GM12878 (cell line): ENCODE data around the gene ZFP14. TPM values are rescaled to one million over a fixed set of nuclear protein-coding genes. Genes with fewer than 3 reads are reported as not detected.

Experiments
- BCL11A ChIP-seq: IDR thresholded peaks from 2 replicates; pipeline ENCODE4 v1.6.1; 2011; ENCODE audit warnings: low read depth, low read length
- BHLHE40 ChIP-seq, 2 experiments: fragments of 450-650 bp in 1 of 2; IDR thresholded peaks; 2 replicates each; pipeline ENCODE4 v1.6.1; 2011 to 2017; ENCODE audit warnings: low read depth in 2 of 2, borderline replicate concordance in 1 of 2, improper control_type of control experiment in 1 of 2, low read length in 1 of 2, mild to moderate bottlenecking in 1 of 2
- CHD2 ChIP-seq: IDR thresholded peaks from 2 replicates; pipeline ENCODE4 v1.6.1; 2011; ENCODE audit warnings: low read depth, low read length, improper control_type of control experiment, borderline replicate concordance
- CHD4 ChIP-seq: fragments of 200-600 bp; sonication (generic); IDR thresholded peaks from 2 replicates; pipeline ENCODE4 v1.6.1; 2016; ENCODE audit warnings: mild to moderate bottlenecking
- FOXK2 ChIP-seq: fragments of 450-650 bp; IDR thresholded peaks from 2 replicates; pipeline ENCODE4 v1.6.1; 2017; ENCODE audit warnings: mild to moderate bottlenecking, moderate library complexity
- HCFC1 ChIP-seq: fragments of 150-350 bp; IDR thresholded peaks from 2 replicates; pipeline ENCODE4 v1.6.1; 2014; ENCODE audit warnings: low read length
- HDAC6 ChIP-seq: fragments of 200-600 bp; sonication (generic); IDR thresholded peaks from one replicate; pipeline ENCODE4 v1.8.0; 2017; ENCODE audit warnings: antibody characterized with exemption; ENCODE audit not compliant: unreplicated experiment
- IRF4 ChIP-seq: IDR thresholded peaks from 2 replicates; pipeline ENCODE4 v1.6.1; 2011; ENCODE audit warnings: low read depth, low read length
- JUND ChIP-seq: IDR thresholded peaks from 2 replicates; pipeline ENCODE4 v1.6.1; 2012; ENCODE audit warnings: low read depth, mild to moderate bottlenecking, low read length, improper control_type of control experiment, moderate library complexity
- KAT2A ChIP-seq: conservative IDR thresholded peaks from 2 replicates; pipeline ENCODE4 v1.6.1; 2011; ENCODE audit warnings: low read depth, low read length; ENCODE audit not compliant: control insufficient read depth
- KDM1A ChIP-seq: fragments of 200-600 bp; sonication (generic); IDR thresholded peaks from 2 replicates; pipeline ENCODE4 v1.6.1; 2016; ENCODE audit warnings: borderline replicate concordance
- KLF5 ChIP-seq: fragments of 450-650 bp; IDR thresholded peaks from 2 replicates; pipeline ENCODE4 v1.6.1; 2014; ENCODE audit warnings: mild to moderate bottlenecking; ENCODE audit not compliant: partially characterized antibody
- MEF2A ChIP-seq: IDR thresholded peaks from 2 replicates; pipeline ENCODE4 v1.6.1; 2011; ENCODE audit warnings: low read depth, mild to moderate bottlenecking, low read length, moderate library complexity; ENCODE audit not compliant: insufficient read depth
- MXI1 ChIP-seq: fragments of 150-350 bp; IDR thresholded peaks from 2 replicates; pipeline ENCODE4 v1.6.1; 2011; ENCODE audit warnings: low read depth, mild to moderate bottlenecking, inconsistent platforms, low read length, improper control_type of control experiment
- NFYA ChIP-seq: IDR thresholded peaks from 2 replicates; pipeline ENCODE4 v1.6.1; 2011; ENCODE audit warnings: low read depth, mild to moderate bottlenecking, low read length, improper control_type of control experiment, borderline replicate concordance
- NR2F1 ChIP-seq: fragments of 450-650 bp; conservative IDR thresholded peaks from 2 replicates; pipeline ENCODE4 v1.6.1; 2017; ENCODE audit warnings: mild to moderate bottlenecking
- NRF1 ChIP-seq: conservative IDR thresholded peaks from 2 replicates; pipeline ENCODE4 v1.6.1; 2011; ENCODE audit warnings: mild to moderate bottlenecking, low read depth, low read length, improper control_type of control experiment
- PKNOX1 ChIP-seq: fragments of 450-650 bp; IDR thresholded peaks from 2 replicates; pipeline ENCODE4 v1.6.1; 2016; ENCODE audit warnings: mild to moderate bottlenecking
- POLR2A ChIP-seq: IDR thresholded peaks from 2 replicates; pipeline ENCODE4 v1.6.1; 2011; ENCODE audit warnings: low read depth, mild to moderate bottlenecking, low read length
- POLR2AphosphoS5 ChIP-seq: IDR thresholded peaks from 2 replicates; pipeline ENCODE4 v1.6.1; 2011; ENCODE audit warnings: mild to moderate bottlenecking, low read length, inconsistent platforms
- RAD21 ChIP-seq: IDR thresholded peaks from 2 replicates; pipeline ENCODE4 v1.6.1; 2011; ENCODE audit warnings: mild to moderate bottlenecking, low read depth, low read length, moderate library complexity; ENCODE audit not compliant: insufficient read depth
- RFX5 ChIP-seq: IDR thresholded peaks from 2 replicates; pipeline ENCODE4 v1.6.1; 2011; ENCODE audit warnings: low read depth, low read length, improper control_type of control experiment
- SMAD5 ChIP-seq: IDR thresholded peaks from 2 replicates; pipeline ENCODE4 v1.6.1; 2016; ENCODE audit warnings: antibody characterized with exemption, low read depth
- SPI1 ChIP-seq: IDR thresholded peaks from 2 replicates; pipeline ENCODE4 v1.6.1; 2011; ENCODE audit warnings: low read depth, mild to moderate bottlenecking, low read length, moderate library complexity, borderline replicate concordance; ENCODE audit not compliant: insufficient read depth
- SREBF1 ChIP-seq: IDR thresholded peaks from 2 replicates; pipeline ENCODE4 v1.6.1; 2012; ENCODE audit warnings: mild to moderate bottlenecking, low read length
- TBL1XR1 ChIP-seq: IDR thresholded peaks from 2 replicates; pipeline ENCODE4 v1.6.1; 2012; ENCODE audit warnings: low read depth, low read length, improper control_type of control experiment
- USF1 ChIP-seq: IDR thresholded peaks from 2 replicates; pipeline ENCODE4 v1.6.1; 2011; ENCODE audit warnings: borderline replicate concordance, low read depth, mild to moderate bottlenecking, moderate library complexity, mixed read lengths, low read length; ENCODE audit not compliant: insufficient read depth; ENCODE audit errors: extremely low read length
- ZNF217 ChIP-seq: fragments of 450-650 bp; IDR thresholded peaks from 2 replicates; pipeline ENCODE4 v1.6.1; 2017; ENCODE audit warnings: antibody characterized with exemption, mild to moderate bottlenecking
- ZNF274 ChIP-seq: IDR thresholded peaks from one replicate; pipeline ENCODE4 v1.8.0; 2011; ENCODE audit not compliant: insufficient read length, insufficient read depth
- ZNF384 ChIP-seq: IDR thresholded peaks from 2 replicates; pipeline ENCODE4 v1.6.1; 2012; ENCODE audit warnings: low read depth, mild to moderate bottlenecking, low read length, improper control_type of control experiment, borderline replicate concordance
- ZZZ3 ChIP-seq: IDR thresholded peaks from 2 replicates; pipeline ENCODE4 v1.6.1; 2011; ENCODE audit warnings: low read depth; ENCODE audit not compliant: control insufficient read depth, insufficient read length
- polyA plus RNA-seq, 11 experiments: library from polyadenylated mRNA; depleted of rRNA in 4 of 11; unstranded in 6 of 11; stranded (reverse) in 5 of 11; fragments of >200 nt; fragmentation: Nextera tagmentation in 4 of 11; fragmentation: Illumina TruSeq in 1 of 11; extraction: Ambion mirVana in 4 of 11; extraction: Trizol in 1 of 11; gene quantifications; 1 replicate in 1 of 11; 2 replicates in 10 of 11; pipeline versions ENCODE4 v1.2.1 to v1.2.3, GENCODE V29; 2011 to 2016; ENCODE audit warnings: inconsistent platforms in 2 of 11, missing spikeins in 2 of 11, low read depth in 1 of 11
- total RNA-seq, 4 experiments: library from RNA; depleted of rRNA in 3 of 4; stranded (reverse); fragments of >200 nt in 3 of 4; fragmentation: Illumina TruSeq in 1 of 4; extraction: Trizol in 1 of 4; gene quantifications; 2 replicates each; pipeline versions ENCODE4 v1.2.1 to v1.2.3, GENCODE V29; 2013 to 2021

ZFP14 gene
- total and polyA plus RNA-seq, 10 of the 15 experiments (the other 5 are each of a cell fraction or from before 2014, with no cell fraction given), result 0.61 to 2.6 (median 0.83) TPM

- no peak for TF ChIP-seq POLR2AphosphoS5
- TF ChIP-seq PKNOX1, result peak; percentile 97
- no peak for TF ChIP-seq ZNF384
- no peak for TF ChIP-seq NFYA
- no peak for TF ChIP-seq IRF4
- TF ChIP-seq MEF2A, result no peak
- TF ChIP-seq SREBF1, result no peak
- TF ChIP-seq KAT2A, result no peak
- no peak for TF ChIP-seq BCL11A
- TF ChIP-seq TBL1XR1, result 0 out of 2 replicates have a peak, but pooled peaks have one; percentile 18
- TF ChIP-seq CHD4, result no peak
- no peak; the same call in 1 of the 2 replicates for TF ChIP-seq CHD2
- TF ChIP-seq MXI1, result no peak
- TF ChIP-seq RFX5, result peak; percentile 97
- no peak for TF ChIP-seq HDAC6
- TF ChIP-seq ZNF217, result no peak
- no peak for TF ChIP-seq FOXK2
- no peak for TF ChIP-seq RAD21
- no peak for TF ChIP-seq HCFC1
- TF ChIP-seq KDM1A, result no peak
- TF ChIP-seq ZZZ3, result no peak
- TF ChIP-seq BHLHE40 (IDR thresholded peaks at IDR 0.05; ENCODE audit: borderline replicate concordance in 1 of 2, low read depth in 2 of 2, low read length in 1 of 2), result peak in 1 of 2 experiments; percentile 47; a peak in 1 of 4 replicates
- TF ChIP-seq POLR2A, result peak; percentile 55
- peak; percentile 70 for TF ChIP-seq NR2F1
- no peak for TF ChIP-seq SMAD5
- TF ChIP-seq ZNF274, result no peak
- TF ChIP-seq NRF1, result no peak
- no peak for TF ChIP-seq KLF5
- 0 out of 2 replicates have a peak, but pooled peaks have one; percentile 17 for TF ChIP-seq SPI1
- peak; percentile 29 for TF ChIP-seq USF1
- no peak for TF ChIP-seq JUND
These were observed 47.4 kb downstream of the ZFP14 start (continued) for GRCh38 chr19:36331353-36332228.
